HL-60 (cell line): ENCODE data around the gene SLC22A23.

Experiments used
- GABPA ChIP-seq: IDR thresholded peaks from 2 replicates; pipeline ENCODE4 v1.6.1; 2012; ENCODE audit warnings: low read depth
- POLR2AphosphoS5 ChIP-seq: IDR thresholded peaks from 2 replicates; pipeline ENCODE4 v1.6.1; 2012; ENCODE audit warnings: low read depth
- SPI1 ChIP-seq: IDR thresholded peaks from 2 replicates; pipeline ENCODE4 v1.6.1; 2012; ENCODE audit warnings: low read depth, mild to moderate bottlenecking, borderline replicate concordance
- TF ChIP-seq, protein P1 (sequence below): IDR thresholded peaks from one replicate; pipeline ENCODE4 v1.5.1; 2011; ENCODE audit warnings: low read length, control low read depth, inconsistent platforms; ENCODE audit not compliant: insufficient read depth
- TF ChIP-seq, protein P2 (sequence below): IDR thresholded peaks from 2 replicates; pipeline ENCODE4 v1.6.1; 2012; ENCODE audit warnings: low read depth; ENCODE audit not compliant: insufficient replicate concordance

DNA sequence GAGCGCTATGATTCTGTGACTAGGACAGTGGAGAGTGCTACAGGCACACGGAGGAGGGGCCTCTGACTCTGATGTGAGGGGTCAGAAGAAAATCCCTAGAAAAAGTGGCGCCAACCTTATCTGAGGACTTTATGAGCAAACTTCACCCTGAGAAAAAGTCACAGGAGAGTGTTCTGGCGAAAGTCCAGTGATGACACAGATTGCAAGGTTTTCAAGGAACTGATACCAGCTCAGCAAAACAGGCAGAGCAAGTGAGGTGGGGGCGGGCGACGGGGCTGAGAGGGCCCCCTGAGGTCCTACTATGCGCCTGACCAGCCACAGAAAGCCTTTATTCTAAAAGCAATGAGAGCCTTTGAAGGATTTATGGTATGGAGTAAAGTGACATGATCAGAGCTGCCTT is 73.3 kb downstream of the SLC22A23 start:
- TF ChIP-seq, protein P1, sequence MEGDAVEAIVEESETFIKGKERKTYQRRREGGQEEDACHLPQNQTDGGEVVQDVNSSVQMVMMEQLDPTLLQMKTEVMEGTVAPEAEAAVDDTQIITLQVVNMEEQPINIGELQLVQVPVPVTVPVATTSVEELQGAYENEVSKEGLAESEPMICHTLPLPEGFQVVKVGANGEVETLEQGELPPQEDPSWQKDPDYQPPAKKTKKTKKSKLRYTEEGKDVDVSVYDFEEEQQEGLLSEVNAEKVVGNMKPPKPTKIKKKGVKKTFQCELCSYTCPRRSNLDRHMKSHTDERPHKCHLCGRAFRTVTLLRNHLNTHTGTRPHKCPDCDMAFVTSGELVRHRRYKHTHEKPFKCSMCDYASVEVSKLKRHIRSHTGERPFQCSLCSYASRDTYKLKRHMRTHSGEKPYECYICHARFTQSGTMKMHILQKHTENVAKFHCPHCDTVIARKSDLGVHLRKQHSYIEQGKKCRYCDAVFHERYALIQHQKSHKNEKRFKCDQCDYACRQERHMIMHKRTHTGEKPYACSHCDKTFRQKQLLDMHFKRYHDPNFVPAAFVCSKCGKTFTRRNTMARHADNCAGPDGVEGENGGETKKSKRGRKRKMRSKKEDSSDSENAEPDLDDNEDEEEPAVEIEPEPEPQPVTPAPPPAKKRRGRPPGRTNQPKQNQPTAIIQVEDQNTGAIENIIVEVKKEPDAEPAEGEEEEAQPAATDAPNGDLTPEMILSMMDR: no peak
- no peak for TF ChIP-seq POLR2AphosphoS5
- TF ChIP-seq, protein P2, sequence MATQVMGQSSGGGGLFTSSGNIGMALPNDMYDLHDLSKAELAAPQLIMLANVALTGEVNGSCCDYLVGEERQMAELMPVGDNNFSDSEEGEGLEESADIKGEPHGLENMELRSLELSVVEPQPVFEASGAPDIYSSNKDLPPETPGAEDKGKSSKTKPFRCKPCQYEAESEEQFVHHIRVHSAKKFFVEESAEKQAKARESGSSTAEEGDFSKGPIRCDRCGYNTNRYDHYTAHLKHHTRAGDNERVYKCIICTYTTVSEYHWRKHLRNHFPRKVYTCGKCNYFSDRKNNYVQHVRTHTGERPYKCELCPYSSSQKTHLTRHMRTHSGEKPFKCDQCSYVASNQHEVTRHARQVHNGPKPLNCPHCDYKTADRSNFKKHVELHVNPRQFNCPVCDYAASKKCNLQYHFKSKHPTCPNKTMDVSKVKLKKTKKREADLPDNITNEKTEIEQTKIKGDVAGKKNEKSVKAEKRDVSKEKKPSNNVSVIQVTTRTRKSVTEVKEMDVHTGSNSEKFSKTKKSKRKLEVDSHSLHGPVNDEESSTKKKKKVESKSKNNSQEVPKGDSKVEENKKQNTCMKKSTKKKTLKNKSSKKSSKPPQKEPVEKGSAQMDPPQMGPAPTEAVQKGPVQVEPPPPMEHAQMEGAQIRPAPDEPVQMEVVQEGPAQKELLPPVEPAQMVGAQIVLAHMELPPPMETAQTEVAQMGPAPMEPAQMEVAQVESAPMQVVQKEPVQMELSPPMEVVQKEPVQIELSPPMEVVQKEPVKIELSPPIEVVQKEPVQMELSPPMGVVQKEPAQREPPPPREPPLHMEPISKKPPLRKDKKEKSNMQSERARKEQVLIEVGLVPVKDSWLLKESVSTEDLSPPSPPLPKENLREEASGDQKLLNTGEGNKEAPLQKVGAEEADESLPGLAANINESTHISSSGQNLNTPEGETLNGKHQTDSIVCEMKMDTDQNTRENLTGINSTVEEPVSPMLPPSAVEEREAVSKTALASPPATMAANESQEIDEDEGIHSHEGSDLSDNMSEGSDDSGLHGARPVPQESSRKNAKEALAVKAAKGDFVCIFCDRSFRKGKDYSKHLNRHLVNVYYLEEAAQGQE: no peak
- no peak for TF ChIP-seq GABPA
- TF ChIP-seq SPI1: no peak
